C1 segment of cervical spinal cord (tissue), 14 donors: ENCODE measurements around the gene TRMU.
"Not testable (repeated sequence)": the region's sequence is repeated elsewhere in the genome, so short reads cannot be mapped to it uniquely, and the experiment has no call there.

Experiments used
- DNase-seq, 14 donors: peaks; one replicate each; lab custom pipeline; 2025; lab: John Stamatoyannopoulos, UW

The TRMU gene

GRCh38 chr22:46300491-46300890 lies 35.0 kb upstream of the TRMU start:
- DNase-seq: no peak

GRCh38 chr22:46303347-46303965 lies 32.1 kb upstream of the TRMU start:
- DNase-seq: no peak

- no peak for DNase-seq
Measured at GRCh38 chr22:46308283-46308988, 27.1 kb upstream of the TRMU start.

GRCh38 chr22:46309526-46310085 lies 25.9 kb upstream of the TRMU start:
- DNase-seq: no peak

GRCh38 chr22:46312056-46312455 lies 23.5 kb upstream of the TRMU start:
- no peak for DNase-seq

- DNase-seq: not testable (repeated sequence)
Measured at GRCh38 chr22:46312848-46313247, 22.7 kb upstream of the TRMU start.

- no peak for DNase-seq
Measured at GRCh38 chr22:46315976-46316375, 19.5 kb upstream of the TRMU start.

GRCh38 chr22:46317646-46318045 lies 17.9 kb upstream of the TRMU start:
- no peak for DNase-seq

- DNase-seq: no peak
Measured at GRCh38 chr22:46318576-46318975, 16.9 kb upstream of the TRMU start.

- no peak for DNase-seq
Measured at GRCh38 chr22:46319319-46319718, 16.2 kb upstream of the TRMU start.

- no peak for DNase-seq
Measured at GRCh38 chr22:46320166-46320710, 15.3 kb upstream of the TRMU start.

- DNase-seq: no peak
Measured at GRCh38 chr22:46320716-46321386, 14.7 kb upstream of the TRMU start.

- no peak for DNase-seq
Measured at GRCh38 chr22:46322711-46323110, 12.8 kb upstream of the TRMU start.

- DNase-seq: no peak
Measured at GRCh38 chr22:46323162-46323561, 12.4 kb upstream of the TRMU start.

- DNase-seq: no peak
Measured at GRCh38 chr22:46326066-46326680, 9.3 kb upstream of the TRMU start.

- no peak for DNase-seq
Measured at GRCh38 chr22:46327691-46328465, 7.6 kb upstream of the TRMU start.

- no peak for DNase-seq
Measured at GRCh38 chr22:46328797-46329196, 6.7 kb upstream of the TRMU start.

- no peak for DNase-seq
Measured at GRCh38 chr22:46329616-46330015, 5.9 kb upstream of the TRMU start.

- DNase-seq: no peak
Measured at GRCh38 chr22:46330426-46330825, 5.1 kb upstream of the TRMU start.

- no peak for DNase-seq
Measured at GRCh38 chr22:46331496-46331895, 4.0 kb upstream of the TRMU start.
